Dermis blood vessel endothelial cell (primary cell): ENCODE data around the gene ZNHIT3. TPM values are rescaled to one million over a fixed set of nuclear protein-coding genes. Genes with fewer than 3 reads are reported as not detected.
"Not testable (repeated sequence)": the region's sequence is repeated elsewhere in the genome, so short reads cannot be mapped to it uniquely, and the experiment has no call there.

Experiments used
- DNase-seq: peaks from one replicate; pipeline ENCODE4 v3.0.0; 2010
- total RNA-seq: library from RNA; depleted of rRNA; stranded (reverse); fragments of >200 nt; gene quantifications from 2 replicates; pipeline ENCODE4 v1.2.3, GENCODE V29; 2014

The ZNHIT3 gene
- total RNA-seq, 1 donor from 2014 or later: 32.5 TPM

DNA sequence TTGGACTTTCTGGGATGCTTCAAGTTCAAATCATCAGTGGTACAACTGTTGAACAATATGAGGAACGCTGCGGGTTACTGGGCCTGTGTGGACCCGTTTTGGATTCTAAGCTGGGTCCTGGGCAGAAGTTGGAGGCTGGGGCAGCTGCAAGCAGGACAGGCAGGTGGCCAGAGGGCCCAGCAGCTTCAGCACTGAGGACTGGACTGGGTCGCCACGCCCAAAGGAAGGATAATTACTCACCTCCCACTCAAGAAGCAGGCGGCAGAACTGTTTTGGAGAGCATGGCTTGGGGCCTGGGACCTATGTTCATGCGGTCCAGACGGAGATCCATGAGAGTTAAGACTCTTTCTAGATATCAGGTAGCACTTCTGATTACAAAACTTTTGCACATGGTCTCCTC, 1.5 kb upstream of the ZNHIT3 start:
- DNase-seq: no peak

DNA sequence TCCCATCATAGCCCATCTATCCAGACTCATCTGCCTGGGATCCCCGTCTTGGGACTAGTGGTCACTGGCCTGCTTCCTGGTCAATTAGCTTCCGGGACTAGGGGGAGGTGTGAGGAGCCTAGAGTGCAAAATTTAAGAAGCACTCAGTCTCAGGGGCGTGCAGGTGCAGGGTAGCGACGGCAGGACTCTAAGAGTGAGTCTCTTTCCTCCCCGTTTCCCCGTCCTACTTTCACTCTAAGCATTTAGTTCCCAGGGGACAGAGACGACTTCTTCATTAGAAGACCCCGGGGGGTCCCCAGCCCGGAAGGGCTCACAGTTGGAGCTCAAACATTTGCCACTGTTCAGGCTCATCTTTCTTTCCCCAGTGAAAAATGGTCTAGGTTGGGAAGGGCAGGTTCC, 677 bp upstream of the ZNHIT3 start:
- DNase-seq: no peak

DNA sequence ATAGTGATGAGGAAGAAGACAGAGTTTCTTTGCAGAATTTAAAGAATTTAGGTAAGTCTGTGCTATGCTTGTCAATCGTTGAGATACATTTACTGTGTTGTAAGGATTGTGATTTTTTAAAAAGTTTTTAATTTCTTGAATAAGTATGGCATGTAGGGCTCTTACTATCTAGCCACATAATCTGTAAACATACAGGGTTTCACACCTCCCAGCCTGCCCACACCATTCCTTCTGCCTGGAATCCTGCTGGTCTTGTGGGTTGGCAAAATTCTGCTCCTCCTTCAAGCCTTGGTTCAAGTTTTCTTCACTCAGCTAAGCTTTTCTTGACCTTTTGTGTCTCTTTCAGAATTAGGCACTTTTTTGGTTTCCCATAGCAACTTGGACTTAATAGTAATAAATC, 7.5 kb downstream of the ZNHIT3 start:
- DNase-seq: no peak

DNA sequence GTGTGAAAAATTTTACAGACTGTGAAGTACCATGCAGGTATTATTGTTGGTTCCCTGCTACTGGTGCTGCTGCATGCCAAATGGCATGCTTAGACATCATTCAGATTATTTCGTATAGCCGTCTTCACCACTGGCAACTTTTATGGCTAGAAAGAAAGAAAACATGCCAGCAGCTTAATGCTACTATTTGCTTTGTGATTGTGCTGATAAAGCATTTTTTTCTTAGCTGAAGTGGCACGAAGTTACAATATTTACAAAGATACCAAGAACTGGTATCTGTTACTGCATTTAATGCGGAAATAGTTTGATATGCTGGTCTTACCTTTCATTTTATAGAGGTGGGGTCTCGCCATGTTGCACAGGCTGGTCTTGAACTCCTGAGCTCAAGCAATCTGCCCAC, 8.2 kb downstream of the ZNHIT3 start:
- no peak for DNase-seq

DNA sequence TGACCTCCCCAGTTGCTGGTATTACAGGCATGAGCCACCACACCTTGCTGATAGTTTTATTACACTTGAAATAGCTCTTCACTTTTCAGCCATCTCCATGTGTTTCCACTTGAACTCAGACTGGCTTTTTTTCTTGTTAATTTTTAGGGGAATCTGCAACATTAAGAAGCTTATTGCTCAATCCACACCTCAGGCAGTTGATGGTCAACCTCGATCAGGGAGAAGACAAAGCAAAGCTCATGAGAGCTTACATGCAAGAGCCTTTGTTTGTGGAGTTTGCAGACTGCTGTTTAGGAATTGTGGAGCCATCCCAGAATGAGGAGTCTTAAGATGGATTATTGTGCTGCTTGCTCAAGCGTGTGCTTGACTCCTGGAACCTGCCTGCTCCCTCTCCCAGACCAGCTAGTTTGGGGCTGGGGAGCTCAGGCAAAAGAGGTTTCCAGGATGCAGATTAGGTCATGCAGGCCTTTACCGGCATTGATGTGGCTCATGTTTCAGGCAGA, 8.6 kb downstream of the ZNHIT3 start:
- no peak for DNase-seq

DNA sequence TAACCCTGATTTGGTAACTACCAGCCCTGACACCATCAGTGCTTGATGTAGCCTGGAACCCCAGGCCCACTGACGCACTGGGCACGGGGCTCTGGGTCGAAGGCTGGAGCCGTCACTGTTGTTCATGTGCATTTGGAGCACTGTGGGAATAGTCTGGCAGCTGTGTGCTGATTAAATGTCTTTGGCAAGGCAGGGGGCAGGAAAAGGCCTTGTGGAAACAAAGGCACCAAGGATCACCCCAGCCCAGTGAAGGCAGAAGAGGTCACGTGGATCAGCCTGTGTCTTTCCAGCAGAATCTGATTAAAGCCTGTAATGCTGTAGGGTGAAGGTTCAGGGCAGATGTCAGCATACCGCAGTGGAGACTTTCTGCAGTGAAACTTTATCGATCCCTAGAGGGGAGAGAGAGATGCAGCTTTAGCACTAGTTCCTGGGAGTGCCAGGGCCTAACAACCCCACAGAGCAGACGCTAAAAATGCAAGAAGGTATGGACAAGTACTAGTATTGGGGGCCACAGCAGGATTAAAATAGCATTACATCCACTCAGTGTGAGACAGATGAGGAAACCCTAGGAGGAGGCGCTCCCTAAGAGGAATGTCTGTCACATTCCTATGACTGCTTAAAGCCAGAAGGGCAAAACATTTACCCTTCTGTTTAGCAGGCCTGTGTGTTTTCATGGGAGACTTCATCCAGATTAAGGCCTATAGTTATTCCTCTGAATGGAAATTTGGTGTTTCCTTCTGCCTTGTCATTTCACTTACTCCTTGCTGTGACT, 9.7 kb downstream of the ZNHIT3 start:
- DNase-seq: no peak

DNA sequence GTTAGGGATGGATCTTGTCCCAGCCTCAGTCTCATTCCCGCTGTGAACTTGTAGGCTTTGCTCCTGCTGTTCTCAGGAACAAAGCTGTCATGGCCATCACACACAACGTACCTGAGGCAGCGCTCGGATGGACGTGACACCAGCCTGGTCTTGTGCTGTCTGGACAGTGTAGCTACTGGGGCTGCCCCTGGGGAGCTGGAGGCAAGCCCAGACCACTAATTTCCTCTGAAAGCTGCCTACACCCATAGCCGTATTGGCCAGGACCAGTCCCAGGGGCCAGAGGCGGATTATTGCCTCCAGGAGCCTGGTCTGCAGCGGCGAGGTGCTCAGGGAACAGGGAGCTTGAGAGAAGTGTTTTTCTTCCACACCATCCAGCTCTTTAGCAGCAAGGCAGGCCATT, 11.7 kb downstream of the ZNHIT3 start:
- no peak for DNase-seq

DNA sequence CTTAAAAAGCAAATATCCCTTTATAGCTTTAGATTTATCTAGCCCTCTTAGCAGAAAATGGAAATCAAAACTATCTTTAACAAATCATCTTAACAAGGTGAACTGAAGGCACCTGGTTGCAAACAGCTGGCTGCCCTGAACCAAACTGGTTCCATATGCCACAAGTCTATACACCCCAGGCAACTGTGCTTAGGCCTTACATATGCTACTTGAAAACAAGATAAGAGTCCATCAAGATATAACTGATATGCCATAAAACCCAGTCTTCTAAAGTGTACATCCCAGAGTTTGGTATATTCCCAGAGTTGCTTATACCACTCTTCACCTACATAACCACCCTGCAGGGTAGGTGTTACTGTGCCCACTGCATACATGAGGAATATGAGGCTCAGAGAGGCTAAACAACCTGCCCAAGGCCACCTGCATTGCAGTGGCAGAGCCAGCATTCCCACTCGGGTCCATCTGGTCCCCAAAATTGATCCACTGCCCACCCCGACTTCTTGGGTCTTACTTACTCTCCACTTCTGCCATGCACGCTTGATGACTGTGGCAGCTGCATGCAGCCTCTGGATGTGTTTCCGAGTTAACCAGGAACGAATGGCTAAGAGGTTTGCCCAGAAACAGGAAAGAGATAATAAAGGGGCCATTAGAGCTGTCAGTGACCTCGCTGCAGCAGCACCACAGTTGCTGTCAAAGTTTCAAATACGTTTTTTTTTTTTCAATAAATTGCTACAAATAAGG, 12.2 kb downstream of the ZNHIT3 start:
- DNase-seq: no peak

DNA sequence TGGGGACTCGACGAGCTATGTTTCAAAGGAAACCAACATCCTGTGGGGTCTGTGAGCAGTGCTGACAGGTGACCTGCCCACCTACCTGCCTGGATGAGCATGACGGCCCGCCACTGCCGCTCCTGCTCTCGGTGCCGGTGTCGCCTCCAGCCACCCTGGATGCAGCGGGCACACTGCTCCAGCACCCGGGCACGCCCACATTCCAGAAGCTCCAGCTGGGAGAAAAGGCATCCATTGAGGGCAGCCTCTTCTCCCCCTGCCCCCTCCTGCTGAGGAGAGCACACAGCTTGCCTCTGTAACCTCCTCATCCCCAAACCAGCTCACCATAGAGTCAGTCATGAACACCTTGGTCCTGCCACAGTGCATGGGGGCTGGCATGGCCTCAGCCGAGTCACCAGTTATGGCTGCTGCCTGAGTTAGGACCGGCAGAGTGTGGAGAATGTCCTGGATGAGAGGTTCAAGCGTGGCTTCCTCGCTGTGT, 14.3 kb downstream of the ZNHIT3 start:
- no peak for DNase-seq

DNA sequence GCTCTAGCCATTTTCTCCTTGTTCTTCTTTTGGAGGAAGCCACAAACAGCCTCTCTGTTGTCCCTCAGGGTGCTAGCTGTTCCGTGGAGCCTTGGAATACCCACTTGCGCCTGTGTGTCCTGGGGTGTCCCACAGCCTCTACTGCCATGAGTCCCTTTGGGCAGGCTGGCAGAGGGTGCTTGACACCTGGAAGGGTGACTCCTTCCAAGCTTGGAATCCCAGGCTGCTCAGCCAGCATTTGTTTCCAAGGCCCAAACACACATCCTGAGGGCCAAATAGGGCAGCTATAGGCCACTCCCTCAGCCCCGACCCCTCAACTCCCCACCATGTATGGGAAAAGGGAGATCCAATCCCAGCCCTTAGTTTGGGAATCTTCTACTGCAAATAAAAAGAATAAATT, 14.9 kb downstream of the ZNHIT3 start:
- no peak for DNase-seq

DNA sequence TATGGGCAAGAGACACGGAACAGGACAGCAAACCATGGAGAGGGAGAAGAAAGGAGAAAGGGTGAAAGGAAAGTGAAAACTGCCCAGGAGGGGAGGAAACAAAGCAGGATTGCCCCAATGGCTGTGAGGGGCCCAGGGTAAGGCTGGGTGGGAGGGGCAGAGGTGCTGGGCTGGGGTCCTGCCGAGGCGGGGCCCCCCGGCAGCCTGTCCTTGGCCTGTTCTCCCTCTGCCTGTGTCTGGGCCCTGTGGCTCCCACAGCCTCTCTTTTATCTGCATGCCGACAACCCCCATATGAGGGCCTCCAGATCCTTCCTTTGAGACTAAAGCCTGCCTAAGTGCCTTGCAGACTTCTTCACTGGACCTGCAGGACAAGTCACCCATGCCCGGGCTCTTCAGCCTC, 15.5 kb downstream of the ZNHIT3 start:
- DNase-seq: no peak

DNA sequence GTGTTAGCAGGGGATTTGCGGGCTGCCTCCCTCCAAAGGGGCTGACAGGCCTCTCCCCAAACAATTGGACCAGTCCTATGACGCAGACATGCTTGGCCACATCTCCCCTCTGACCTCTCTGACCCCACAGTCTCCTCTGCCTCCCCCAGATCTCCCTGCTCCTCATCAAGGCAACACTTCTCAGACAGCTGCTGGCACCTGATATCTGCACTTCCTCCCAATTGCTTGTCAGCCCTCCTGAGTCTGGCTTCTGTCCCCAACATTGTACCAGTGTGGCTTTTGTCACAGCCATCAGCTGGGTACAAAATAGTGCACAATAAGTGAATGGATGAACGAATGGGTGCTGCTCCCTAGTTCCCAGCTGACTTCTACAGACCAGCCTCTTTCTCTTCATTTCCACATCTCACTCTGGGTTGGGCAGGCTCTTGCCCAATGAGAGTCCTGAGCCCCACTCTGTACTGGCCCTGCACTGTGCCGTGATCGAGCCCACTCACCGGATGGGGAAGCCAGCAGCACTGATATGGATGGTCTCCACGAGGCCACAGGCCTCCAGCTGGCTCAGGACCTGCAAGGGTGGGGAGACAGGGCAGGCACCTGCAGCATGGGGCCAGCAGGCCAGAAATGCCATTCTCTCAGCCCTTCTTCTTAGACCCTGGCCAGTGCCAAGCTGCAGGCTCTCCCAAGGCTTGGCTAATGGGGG, 17.1 kb downstream of the ZNHIT3 start:
- no peak for DNase-seq

DNA sequence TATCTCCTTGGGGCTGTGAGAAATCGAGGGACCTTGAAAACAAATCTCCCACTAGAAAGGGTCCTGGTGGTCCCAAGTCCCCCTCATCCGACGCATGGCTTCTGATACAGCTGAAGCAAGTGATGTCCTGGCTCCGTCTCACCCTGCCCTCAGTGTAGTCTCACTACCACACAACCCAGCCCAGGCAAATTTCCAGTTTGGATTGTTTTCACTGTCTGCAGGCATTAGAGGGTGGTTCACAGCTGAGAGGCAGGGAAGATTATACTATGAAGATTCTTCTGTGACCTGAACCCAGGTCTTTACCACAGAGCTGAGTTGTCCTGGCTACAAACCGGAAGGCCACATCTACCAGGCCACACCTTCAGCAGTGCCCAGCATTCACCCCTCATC, 17.7 kb downstream of the ZNHIT3 start:
- no peak for DNase-seq

DNA sequence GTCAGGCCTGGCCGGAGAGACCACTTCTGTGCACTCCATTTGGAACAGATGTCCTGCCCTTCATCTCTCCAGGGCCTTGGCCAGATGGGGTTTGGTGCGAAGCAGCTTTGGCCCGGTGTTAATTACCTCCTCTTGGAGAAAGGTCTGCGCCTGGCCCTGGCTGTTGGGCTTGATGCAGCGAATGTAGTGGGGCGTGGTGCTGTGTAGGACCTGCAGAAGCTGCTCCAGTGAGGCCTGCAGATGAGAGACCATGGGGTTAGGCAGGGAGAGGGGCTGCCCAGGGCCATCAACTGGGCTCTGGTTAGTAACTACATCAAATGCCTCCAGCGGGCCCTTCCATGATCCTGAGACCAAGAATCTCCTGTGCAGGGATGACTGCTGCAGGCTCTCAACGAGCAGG, 18.7 kb downstream of the ZNHIT3 start:
- no peak for DNase-seq

DNA sequence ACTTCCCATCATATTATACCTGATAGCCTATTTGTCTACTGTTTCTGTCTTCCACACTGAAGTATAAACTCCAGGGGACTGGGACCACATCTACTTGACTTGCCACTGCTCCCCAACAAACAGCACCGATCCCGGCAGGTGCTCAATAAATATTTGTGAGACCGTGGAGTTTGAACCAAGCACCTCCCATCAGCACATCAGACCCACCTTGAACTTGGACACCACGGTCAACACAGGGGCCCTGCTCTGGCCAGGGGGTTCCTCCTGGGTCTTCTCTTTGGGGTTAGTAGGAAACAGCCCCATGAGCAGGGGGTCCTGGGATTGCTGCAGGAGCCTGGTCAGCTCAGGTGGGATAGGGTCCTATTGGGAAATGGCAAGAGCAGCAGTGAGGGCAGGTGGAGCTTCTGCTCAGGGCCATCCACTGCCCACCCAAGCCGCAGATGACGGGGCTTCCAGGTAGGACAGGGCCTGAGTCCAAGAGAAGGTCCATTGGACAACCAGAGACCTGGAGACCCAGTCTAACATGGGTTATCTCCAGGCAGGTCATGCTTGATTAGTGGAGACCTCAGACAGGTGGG, 19.9 kb downstream of the ZNHIT3 start:
- DNase-seq: no peak

DNA sequence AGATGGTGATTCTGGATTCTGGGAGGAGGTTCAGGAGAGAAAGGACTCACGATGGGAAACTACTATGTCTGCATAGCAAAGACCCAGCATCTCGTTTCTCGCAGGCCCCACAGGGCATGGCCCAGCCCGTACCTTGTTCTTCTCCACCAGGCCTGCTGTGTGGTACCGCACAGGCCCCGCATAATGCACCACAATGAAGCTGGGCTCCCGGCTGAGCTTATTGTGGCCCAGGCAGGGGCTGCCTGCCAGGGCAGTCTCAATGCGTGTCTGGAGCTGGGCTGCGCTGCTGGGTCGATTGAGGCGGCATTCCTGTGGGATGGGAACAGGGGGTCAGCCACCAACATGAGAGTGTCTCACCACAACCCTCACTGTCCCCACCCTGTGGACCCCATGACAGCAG, 20.4 kb downstream of the ZNHIT3 start:
- DNase-seq: no peak

DNA sequence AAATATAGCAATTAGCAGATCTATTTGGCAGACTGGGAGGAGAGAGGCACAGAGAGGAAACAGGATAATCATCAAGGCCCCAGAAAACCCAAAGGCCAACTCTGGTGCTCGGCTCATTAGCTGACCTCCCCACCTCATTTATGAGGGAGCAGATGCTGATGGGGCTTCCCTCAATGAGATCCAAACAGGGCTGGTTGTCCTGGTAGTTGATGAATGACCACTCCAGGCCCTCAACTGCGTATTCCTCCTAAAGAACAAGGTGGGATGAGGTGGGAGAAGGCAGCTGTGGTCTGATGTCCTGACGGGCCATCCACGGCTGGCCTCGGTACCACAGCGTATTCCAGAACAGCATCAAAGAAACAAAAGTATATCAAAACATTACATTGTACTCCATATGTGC, 20.8 kb downstream of the ZNHIT3 start:
- DNase-seq: no peak

DNA sequence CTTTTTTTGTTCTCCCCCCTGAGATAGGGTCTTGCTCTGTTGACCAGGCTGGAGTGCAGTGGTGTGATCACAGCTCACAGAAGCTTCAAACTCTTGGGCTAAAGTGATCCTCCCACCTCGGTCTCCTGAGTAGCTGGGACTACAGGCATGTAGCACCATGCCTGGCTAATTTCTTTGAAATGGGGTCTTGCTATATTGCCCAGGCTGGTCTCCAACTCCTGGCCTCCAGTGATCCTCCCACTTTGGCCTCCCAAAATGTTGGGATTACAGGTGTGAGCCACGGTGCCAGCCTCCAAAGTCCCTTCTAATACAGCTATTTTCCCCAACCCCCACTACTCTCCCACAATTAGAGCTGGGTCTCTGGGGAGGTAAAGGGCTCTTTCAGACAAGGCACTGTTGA, 22.0 kb downstream of the ZNHIT3 start:
- DNase-seq: not testable (repeated sequence)

DNA sequence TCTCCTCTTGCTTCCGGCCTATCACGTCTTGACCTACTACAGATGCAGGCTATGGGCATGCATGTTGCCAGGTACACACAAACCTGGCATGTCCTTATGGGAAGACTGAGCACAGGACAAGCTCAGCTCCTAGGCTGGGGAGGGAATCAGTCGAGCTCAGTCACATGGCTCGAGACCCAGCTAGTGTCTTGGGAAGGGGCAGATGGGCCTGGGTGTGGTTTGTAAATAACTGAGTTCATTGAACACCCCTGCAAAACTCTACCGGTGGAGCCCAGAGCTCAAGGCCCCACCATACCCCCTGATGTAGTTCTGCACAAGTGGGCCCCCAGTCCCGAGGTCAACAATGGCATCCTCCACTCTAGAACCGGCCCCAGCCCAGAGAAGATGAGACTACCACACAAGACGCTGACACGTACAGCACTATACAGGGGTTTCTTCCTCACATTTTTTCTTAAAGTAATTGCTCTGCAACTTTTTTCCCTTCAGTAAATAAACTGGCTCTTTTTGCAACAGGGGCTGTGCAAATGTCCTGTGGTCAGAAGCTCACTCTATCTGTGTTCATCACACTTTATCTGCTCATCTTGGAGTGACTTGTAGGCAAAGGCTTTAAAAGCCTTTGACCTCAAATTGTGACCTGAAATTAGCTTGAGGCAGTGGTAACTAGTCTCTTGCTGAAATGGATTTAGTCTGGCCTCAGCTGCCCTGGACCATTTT, 22.9 kb downstream of the ZNHIT3 start:
- DNase-seq: no peak

DNA sequence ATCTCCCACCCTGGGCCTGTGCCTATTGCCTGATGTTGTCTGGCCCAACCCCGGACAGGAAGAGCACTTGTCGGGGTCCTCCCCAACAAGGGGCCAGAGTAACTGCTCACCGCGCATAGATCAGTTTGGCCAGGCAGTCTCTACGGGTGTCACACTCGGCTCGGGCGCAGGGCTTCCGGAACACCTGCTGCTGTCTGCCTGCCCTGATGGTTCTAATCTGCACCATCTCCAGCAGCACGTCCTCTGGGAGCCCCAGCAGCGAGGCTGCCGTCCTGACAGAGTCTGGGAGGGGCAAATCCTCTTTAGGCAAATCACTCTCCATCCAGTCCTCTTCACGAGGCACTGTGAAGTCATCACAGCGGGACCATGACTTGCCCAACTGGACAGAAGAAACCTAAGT, 24.2 kb downstream of the ZNHIT3 start:
- no peak for DNase-seq

DNA sequence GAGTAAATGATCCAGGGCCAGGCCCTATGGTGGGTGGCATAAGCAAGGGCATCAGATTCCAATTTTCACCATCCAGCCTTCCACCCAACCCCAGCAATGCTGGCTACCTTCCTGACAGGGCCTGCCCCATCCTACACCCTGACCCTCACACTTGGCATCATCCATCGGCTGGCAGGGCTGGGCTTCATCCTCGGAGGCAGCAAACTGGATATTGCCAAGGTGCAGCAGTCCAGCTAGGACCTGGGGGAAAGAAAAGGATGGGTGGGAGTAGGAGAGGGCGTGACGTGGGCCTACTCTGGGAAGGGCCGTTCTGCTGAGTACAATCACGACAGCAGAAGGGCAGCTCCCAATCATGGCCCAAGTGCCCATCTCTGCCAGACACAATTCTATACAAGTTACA, 24.7 kb downstream of the ZNHIT3 start:
- no peak for DNase-seq

DNA sequence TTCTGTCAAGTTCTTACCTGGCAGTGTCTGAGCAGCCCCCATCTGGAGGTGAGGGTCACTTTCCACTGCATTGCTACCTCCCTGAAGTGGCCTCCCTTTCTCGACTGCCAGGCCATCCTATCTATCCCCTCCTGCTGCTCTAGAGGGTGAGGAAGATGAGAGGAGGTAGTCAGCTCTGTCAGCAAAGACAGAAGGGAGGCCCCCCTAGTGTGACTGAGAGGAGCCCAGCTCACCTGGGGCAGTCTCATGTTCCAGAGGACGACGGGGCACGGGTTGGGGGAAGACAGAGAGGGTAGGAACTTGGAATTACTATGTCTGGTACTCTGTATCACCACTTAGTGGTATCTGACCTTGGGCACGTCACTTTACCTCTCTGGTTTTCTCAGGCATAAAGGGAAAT, 26.2 kb downstream of the ZNHIT3 start:
- DNase-seq: no peak
